ENCODE results near the gene CD300LG. TPM values are rescaled to one million over a fixed set of nuclear protein-coding genes. Genes with fewer than 3 reads are reported as not detected.

CD300LG gene
- total and polyA plus RNA-seq, 2 donors (not counting 1 experiment from before 2014, with no cell fraction given), result not detected

GRCh38 chr17:43805117-43805516 lies 41.9 kb upstream of the CD300LG start:
- Histone ChIP-seq H3K9ac (ENCODE audit: insufficient read depth, low read length) (no peak overlapping the region), H4K20me1 (ENCODE audit: control insufficient read depth, extremely low read depth, insufficient read depth, low read length) (no peaks in the 10 kb centered on the region), H3K9me3 (ENCODE audit: control insufficient read depth, insufficient read depth, low read depth, low read length) (no peaks in the 10 kb centered on the region), H3K79me2 (ENCODE audit: control insufficient read depth, insufficient read depth, low read length) (no peaks in the 10 kb centered on the region), H3K4me1 (ENCODE audit: control insufficient read depth, extremely low read depth, insufficient read depth, low read length) (peaks cover 2% of the 10 kb centered on the region), H3K4me3 (replicated peaks in 1 of 4; ENCODE audit: control extremely low read depth in 1 of 4, insufficient read depth in 1 of 4, low read depth in 3 of 4, low read length in 4 of 4) (no peak overlapping the region), H3K27me3 (ENCODE audit: control insufficient read depth, insufficient read depth, low read length) (no peaks in the 10 kb centered on the region), H2AFZ (ENCODE audit: low read length) (no peak overlapping the region), H3K36me3 (ENCODE audit: control insufficient read depth, insufficient read depth, low read length) (peaks cover 2% of the 10 kb centered on the region), H3K4me2 (ENCODE audit: extremely low read depth, insufficient read depth, low read length) (no peak overlapping the region), H3K27ac (ENCODE audit: insufficient read depth, low read length) (no peak overlapping the region)
- DNase-seq (ENCODE audit: low read depth in 2 of 2), result no peak
- TF ChIP-seq EZH2 (IDR thresholded peaks at IDR 0.05; ENCODE audit: low read length, missing control alignments), result no peak

GRCh38 chr17:43808076-43808475 lies 38.9 kb upstream of the CD300LG start:
- Histone ChIP-seq H3K9ac (ENCODE audit: insufficient read depth, low read length) (no peak overlapping the region), H3K4me1 (ENCODE audit: control insufficient read depth, extremely low read depth, insufficient read depth, low read length) (peaks cover 2% of the 10 kb centered on the region), H3K36me3 (ENCODE audit: control insufficient read depth, insufficient read depth, low read length) (peaks cover 2% of the 10 kb centered on the region), H3K4me2 (ENCODE audit: extremely low read depth, insufficient read depth, low read length) (no peak overlapping the region), H3K4me3 (replicated peaks in 1 of 4; ENCODE audit: control extremely low read depth in 1 of 4, insufficient read depth in 1 of 4, low read depth in 3 of 4, low read length in 4 of 4) (no peak overlapping the region), H3K9me3 (ENCODE audit: control insufficient read depth, insufficient read depth, low read depth, low read length) (no peaks in the 10 kb centered on the region), H3K27me3 (ENCODE audit: control insufficient read depth, insufficient read depth, low read length) (no peaks in the 10 kb centered on the region), H3K79me2 (ENCODE audit: control insufficient read depth, insufficient read depth, low read length) (no peaks in the 10 kb centered on the region), H4K20me1 (ENCODE audit: control insufficient read depth, extremely low read depth, insufficient read depth, low read length) (no peaks in the 10 kb centered on the region), H3K27ac (ENCODE audit: insufficient read depth, low read length) (no peak overlapping the region), H2AFZ (ENCODE audit: low read length) (no peak overlapping the region)
- TF ChIP-seq EZH2 (IDR thresholded peaks at IDR 0.05; ENCODE audit: low read length, missing control alignments), result no peak
- no peak for TF ChIP-seq CTCF (conservative IDR thresholded peaks at IDR 0.05 in 1 of 2, IDR thresholded peaks at IDR 0.05 in 1 of 2; ENCODE audit: low read depth in 1 of 2, low read length in 2 of 2)
- DNase-seq (ENCODE audit: low read depth in 2 of 2), result no peak

GRCh38 chr17:43809121-43809520 lies 37.9 kb upstream of the CD300LG start:
- peaks cover 4% of the 10 kb centered on the region for H3K36me3 ChIP-seq (ENCODE audit: control insufficient read depth, insufficient read depth, low read length)
- H3K27me3 ChIP-seq (ENCODE audit: control insufficient read depth, insufficient read depth, low read length), result no peaks in the 10 kb centered on the region
- no peak for TF ChIP-seq EZH2 (IDR thresholded peaks at IDR 0.05; ENCODE audit: low read length, missing control alignments)
- no peak for TF ChIP-seq CTCF (conservative IDR thresholded peaks at IDR 0.05 in 1 of 2, IDR thresholded peaks at IDR 0.05 in 1 of 2; ENCODE audit: low read depth in 1 of 2, low read length in 2 of 2)
- H3K27ac ChIP-seq (ENCODE audit: insufficient read depth, low read length), result no peak overlapping the region
- no peak for DNase-seq (ENCODE audit: low read depth in 2 of 2)
- H3K79me2 ChIP-seq (ENCODE audit: control insufficient read depth, insufficient read depth, low read length), result no peaks in the 10 kb centered on the region
- no peaks in the 10 kb centered on the region for H3K4me1 ChIP-seq (ENCODE audit: control insufficient read depth, extremely low read depth, insufficient read depth, low read length)
- H3K9ac ChIP-seq (ENCODE audit: insufficient read depth, low read length), result no peak overlapping the region
- H3K9me3 ChIP-seq (ENCODE audit: control insufficient read depth, insufficient read depth, low read depth, low read length), result no peaks in the 10 kb centered on the region
- no peak overlapping the region for H3K4me3 ChIP-seq (replicated peaks in 1 of 4; ENCODE audit: control extremely low read depth in 1 of 4, insufficient read depth in 1 of 4, low read depth in 3 of 4, low read length in 4 of 4)
- no peak overlapping the region for H3K4me2 ChIP-seq (ENCODE audit: extremely low read depth, insufficient read depth, low read length)
- no peaks in the 10 kb centered on the region for H4K20me1 ChIP-seq (ENCODE audit: control insufficient read depth, extremely low read depth, insufficient read depth, low read length)
- no peak overlapping the region for H2AFZ ChIP-seq (ENCODE audit: low read length)

Data from fibroblast of lung (primary cell).